GM12878 (cell line): Measurements from ENCODE around the gene PARP15. TPM values are rescaled to one million over a fixed set of nuclear protein-coding genes. Genes with fewer than 3 reads are reported as not detected.
A peak's percentile ranks its signal among the peaks of the same experiment; 100 is the strongest.

ENCODE experiments used
- ATAC-seq: fragments of 200-7000 bp; cut with Tn5 transposase; 3 replicates; pipeline ENCODE4 v1.9.1; 2020; ENCODE audit warnings: mild to moderate bottlenecking, moderate library complexity
- Bru-seq: library from RNA; stranded (reverse); fragments of 400-500 nt; gene quantifications from one replicate; lab custom pipeline; 2021; lab: Mats Ljungman, UMichigan
- BruChase-seq, 2 experiments: library from RNA; stranded (reverse); fragments of 400-500 nt; gene quantifications; one replicate each; lab custom pipeline; 2021; lab: Mats Ljungman, UMichigan
- BruUV-seq: library from RNA; stranded (reverse); fragments of 400-500 nt; replicated peaks from 2 replicates; lab custom pipeline; 2021; lab: Mats Ljungman, UMichigan
- CTCF ChIA-PET: fragments of 300-600 bp; sonication (Branson Sonifier 250); formaldehyde crosslinking; extraction: SDS; loops from one replicate; lab custom pipeline; 2021; ENCODE audit warnings: inconsistent platforms; lab: Yijun Ruan, JAX
- POLR2A ChIA-PET: fragments of 350-600 bp; formaldehyde crosslinking; extraction: SDS; loops from one replicate; lab custom pipeline; 2021; ENCODE audit warnings: inconsistent platforms; lab: Charles Lee
- RAD21 ChIA-PET: fragments of 300-600 bp; sonication (Branson Sonifier 250); formaldehyde crosslinking; loops from one replicate; lab custom pipeline; 2023; ENCODE audit warnings: antibody characterized with exemption; ENCODE audit not compliant: unreplicated experiment; lab: Charles Lee
- SMC1A ChIA-PET: fragments of 300-600 bp; sonication (Branson Sonifier 250); formaldehyde crosslinking; loops from one replicate; lab custom pipeline; 2023; ENCODE audit not compliant: unreplicated experiment, uncharacterized antibody; lab: Charles Lee
- DNase-seq: peaks from one replicate; pipeline ENCODE4 v3.0.0-alpha.2; 2011; ENCODE audit warnings: low read depth, low spot score
- FAIRE-seq: peaks from 3 replicates; lab custom pipeline; 2011; peaks lifted over from hg19 to GRCh38; lab: Jason Lieb, UNC
- H2AFZ ChIP-seq: 2 replicates; pipeline ENCODE4 v1.6.0; 2011; ENCODE audit warnings: low read depth, low read length, control low read depth; ENCODE audit not compliant: control insufficient read depth
- H3K27ac ChIP-seq: 2 replicates; pipeline ENCODE4 v1.5.1; 2011; ENCODE audit warnings: control low read depth; ENCODE audit not compliant: control insufficient read depth, insufficient read depth
- H3K27me3 ChIP-seq, 2 experiments: replicated peaks in 1 of 2; 2 replicates each; pipeline versions ENCODE4 v1.6.0 to v1.6.1; 2011; ENCODE audit warnings: low read length in 1 of 2; ENCODE audit not compliant: control insufficient read depth in 2 of 2, insufficient read depth in 2 of 2
- H3K36me3 ChIP-seq, 2 experiments: 2 replicates each; pipeline ENCODE4 v1.5.1; 2011; ENCODE audit warnings: low read length in 1 of 2; ENCODE audit not compliant: control insufficient read depth in 2 of 2, insufficient read depth in 2 of 2
- H3K4me1 ChIP-seq: 2 replicates; pipeline ENCODE4 v1.6.1; 2011; ENCODE audit warnings: mild to moderate bottlenecking, low read length, moderate library complexity, mixed read lengths; ENCODE audit not compliant: control insufficient read depth, insufficient read depth
- H3K4me2 ChIP-seq: 2 replicates; pipeline ENCODE4 v1.6.0; 2011; ENCODE audit warnings: control low read depth; ENCODE audit not compliant: control insufficient read depth, insufficient read depth
- H3K4me3 ChIP-seq: fragments of 200-600 bp; sonication (generic); 2 replicates; pipeline ENCODE4 v1.5.1; 2016
- H3K79me2 ChIP-seq: 2 replicates; pipeline ENCODE4 v1.6.0; 2011; ENCODE audit warnings: low read length; ENCODE audit not compliant: control insufficient read depth, insufficient read depth
- H3K9ac ChIP-seq: 2 replicates; pipeline ENCODE4 v1.8.0; 2011; ENCODE audit warnings: low read length, control low read depth, mixed read lengths; ENCODE audit not compliant: control insufficient read depth, insufficient read depth
- H3K9me3 ChIP-seq: replicated peaks from 3 replicates; pipeline ENCODE4 v1.5.1; 2011; ENCODE audit warnings: mild to moderate bottlenecking, low read length; ENCODE audit not compliant: control insufficient read depth, insufficient read depth
- H4K20me1 ChIP-seq: 2 replicates; pipeline ENCODE4 v1.6.0; 2011; ENCODE audit not compliant: control insufficient read depth, insufficient read depth
- CBFB ChIP-seq: IDR thresholded peaks from 2 replicates; pipeline ENCODE4 v1.6.1; 2016; ENCODE audit warnings: antibody characterized with exemption, low read depth
- DPF2 ChIP-seq: fragments of 450-650 bp; IDR thresholded peaks from 2 replicates; pipeline ENCODE4 v1.6.1; 2017; ENCODE audit warnings: mild to moderate bottlenecking
- FOXM1 ChIP-seq: IDR thresholded peaks from 2 replicates; pipeline ENCODE4 v1.6.1; 2012; ENCODE audit warnings: low read depth, mild to moderate bottlenecking, inconsistent platforms, low read length, moderate library complexity
- JUNB ChIP-seq: IDR thresholded peaks from 2 replicates; pipeline ENCODE4 v1.6.1; 2016; ENCODE audit warnings: antibody characterized with exemption, mild to moderate bottlenecking
- KAT2A ChIP-seq: conservative IDR thresholded peaks from 2 replicates; pipeline ENCODE4 v1.6.1; 2011; ENCODE audit warnings: low read depth, low read length; ENCODE audit not compliant: control insufficient read depth
- KDM1A ChIP-seq: fragments of 200-600 bp; sonication (generic); IDR thresholded peaks from 2 replicates; pipeline ENCODE4 v1.6.1; 2016; ENCODE audit warnings: borderline replicate concordance
- POLR2A ChIP-seq: IDR thresholded peaks from 2 replicates; pipeline ENCODE4 v1.6.1; 2011; ENCODE audit warnings: low read depth, mild to moderate bottlenecking, low read length
- SUPT20H ChIP-seq: IDR thresholded peaks from 2 replicates; pipeline ENCODE4 v1.6.1; 2011; ENCODE audit warnings: low read depth, mild to moderate bottlenecking, low read length, moderate library complexity, borderline replicate concordance; ENCODE audit not compliant: control insufficient read depth
- TCF3 ChIP-seq: IDR thresholded peaks from 2 replicates; pipeline ENCODE4 v1.6.1; 2012; ENCODE audit warnings: low read depth, mild to moderate bottlenecking, low read length, borderline replicate concordance; ENCODE audit not compliant: insufficient read depth
- YY1 ChIP-seq: IDR thresholded peaks from 2 replicates; pipeline ENCODE4 v1.6.1; 2011; ENCODE audit warnings: low read depth, mild to moderate bottlenecking, low read length
- ZNF274 ChIP-seq: IDR thresholded peaks from one replicate; pipeline ENCODE4 v1.8.0; 2011; ENCODE audit not compliant: insufficient read length, insufficient read depth
- ZNF384 ChIP-seq: IDR thresholded peaks from 2 replicates; pipeline ENCODE4 v1.6.1; 2012; ENCODE audit warnings: low read depth, mild to moderate bottlenecking, low read length, improper control_type of control experiment, borderline replicate concordance
- ZZZ3 ChIP-seq: IDR thresholded peaks from 2 replicates; pipeline ENCODE4 v1.6.1; 2011; ENCODE audit warnings: low read depth; ENCODE audit not compliant: control insufficient read depth, insufficient read length
- WGBS: methylation state at CpG from one replicate; pipeline ENCODE4 v1.1.6; 2016; ENCODE audit warnings: low lambda C conversion rate; ENCODE audit not compliant: insufficient replicate concordance, insufficient coverage; ENCODE audit errors: missing lambda C conversion rate; 5-methylcytosine and 5-hydroxymethylcytosine counted together
- in situ Hi-C: fragments of 300-500 bp; cut with MboI; formaldehyde crosslinking; loops from 9 replicates; pipeline ENCODE4 v1.14.3; 2018; ENCODE audit warnings: mixed read lengths
- intact Hi-C: fragments of 100-400 bp; cut with micrococcal nuclease; formaldehyde crosslinking; loops from one replicate; pipeline ENCODE4 v1.14.2; 2022; ENCODE audit not compliant: unreplicated experiment
- long read RNA-seq, 2 experiments: library from polyadenylated mRNA; unstranded; transcript quantifications; one replicate each; pipeline ENCODE4 v2.0.0, GENCODE V29; 2019 to 2020
- polyA minus RNA-seq, 3 experiments: library from RNA; depleted of rRNA, polyadenylated mRNA; stranded (reverse); fragments of >200 nt; gene quantifications; 2 replicates each; pipeline ENCODE4 v1.2.3, GENCODE V29; 2011
- polyA plus RNA-seq, 11 experiments: library from polyadenylated mRNA; depleted of rRNA in 4 of 11; unstranded in 6 of 11; stranded (reverse) in 5 of 11; fragments of >200 nt; fragmentation: Nextera tagmentation in 4 of 11; fragmentation: Illumina TruSeq in 1 of 11; extraction: Ambion mirVana in 4 of 11; extraction: Trizol in 1 of 11; gene quantifications; 1 replicate in 1 of 11; 2 replicates in 10 of 11; pipeline versions ENCODE4 v1.2.1 to v1.2.3, GENCODE V29; 2011 to 2016; ENCODE audit warnings: inconsistent platforms in 2 of 11, missing spikeins in 2 of 11, low read depth in 1 of 11
- total RNA-seq, 4 experiments: library from RNA; depleted of rRNA in 3 of 4; stranded (reverse); fragments of >200 nt in 3 of 4; fragmentation: Illumina TruSeq in 1 of 4; extraction: Trizol in 1 of 4; gene quantifications; 2 replicates each; pipeline versions ENCODE4 v1.2.1 to v1.2.3, GENCODE V29; 2013 to 2021
- TF ChIP-seq, protein P1 (sequence below): fragments of 450-650 bp; IDR thresholded peaks from 2 replicates; pipeline ENCODE4 v1.6.1; 2017; ENCODE audit warnings: mild to moderate bottlenecking, moderate library complexity

Gene PARP15
- total RNA-seq (2013; cell fraction: nucleolus; rRNA removed), result 378 and 381 TPM in 2 replicates
- 38.9 and 45.0 TPM in 2 replicates for total RNA-seq (2014; rRNA removed)
- total RNA-seq (2014; rRNA removed; fragmentation: Illumina TruSeq; extraction: Trizol), result 37.2 and 41.8 TPM in 2 replicates
- total RNA-seq (2021), result 33.2 and 35.3 TPM in 2 replicates
- polyA plus RNA-seq (2011; ENCODE audit: low read depth), result 20.1 TPM
- 234 and 299 TPM in 2 replicates for polyA plus RNA-seq (2011; rRNA removed)
- polyA plus RNA-seq (2011; cell fraction: cytosol; rRNA removed), result 89.6 and 95.6 TPM in 2 replicates
- polyA plus RNA-seq (2011; cell fraction: nucleus; rRNA removed), result 391 and 471 TPM in 2 replicates
- 23.6 and 25.3 TPM in 2 replicates for polyA plus RNA-seq (2012)
- polyA plus RNA-seq (2014; fragmentation: Illumina TruSeq; extraction: Trizol), result 68.7 and 104 TPM in 2 replicates
- 1 to 10 TPM; 9.0 to 9.7 TPM for polyA plus RNA-seq (2014; fragmentation: Nextera tagmentation; extraction: Ambion mirVana)
- 67.1 and 74.7 TPM in 2 replicates for polyA plus RNA-seq (2014; rRNA removed)
- polyA plus RNA-seq (2016; fragmentation: Nextera tagmentation; extraction: Ambion mirVana), result 10 to 100 TPM; 17.7 to 21.1 TPM
- polyA minus RNA-seq (2011; rRNA and poly(A)+ RNA removed), result 59.2 and 75.6 TPM in 2 replicates
- 23.7 and 27.7 TPM in 2 replicates for polyA minus RNA-seq (2011; cell fraction: cytosol; rRNA and poly(A)+ RNA removed)
- 73.7 and 76.1 TPM in 2 replicates for polyA minus RNA-seq (2011; cell fraction: nucleus; rRNA and poly(A)+ RNA removed)
- Bru-seq, nascent RNA, result percentile 97 among the genes with signal in this experiment
- percentile 98 among the genes with signal in this experiment for BruChase-seq, experiment 1, labeled RNA remaining after a 6-hour chase
- BruChase-seq, experiment 2, labeled RNA remaining after a 2-hour chase, result percentile 98 among the genes with signal in this experiment
- long read RNA-seq, experiment 1, partial matches to known transcripts, result 2 of 9 reads
- long read RNA-seq, experiment 1, other reads (novel, unspliced or antisense), result 6 of 9 reads
- long read RNA-seq, experiment 2, full-length matches to known transcripts, result 11 of 121 reads
- long read RNA-seq, experiment 2, partial matches to known transcripts, result 26 of 121 reads
- long read RNA-seq, experiment 2, other reads (novel, unspliced or antisense), result 84 of 121 reads

DNA sequence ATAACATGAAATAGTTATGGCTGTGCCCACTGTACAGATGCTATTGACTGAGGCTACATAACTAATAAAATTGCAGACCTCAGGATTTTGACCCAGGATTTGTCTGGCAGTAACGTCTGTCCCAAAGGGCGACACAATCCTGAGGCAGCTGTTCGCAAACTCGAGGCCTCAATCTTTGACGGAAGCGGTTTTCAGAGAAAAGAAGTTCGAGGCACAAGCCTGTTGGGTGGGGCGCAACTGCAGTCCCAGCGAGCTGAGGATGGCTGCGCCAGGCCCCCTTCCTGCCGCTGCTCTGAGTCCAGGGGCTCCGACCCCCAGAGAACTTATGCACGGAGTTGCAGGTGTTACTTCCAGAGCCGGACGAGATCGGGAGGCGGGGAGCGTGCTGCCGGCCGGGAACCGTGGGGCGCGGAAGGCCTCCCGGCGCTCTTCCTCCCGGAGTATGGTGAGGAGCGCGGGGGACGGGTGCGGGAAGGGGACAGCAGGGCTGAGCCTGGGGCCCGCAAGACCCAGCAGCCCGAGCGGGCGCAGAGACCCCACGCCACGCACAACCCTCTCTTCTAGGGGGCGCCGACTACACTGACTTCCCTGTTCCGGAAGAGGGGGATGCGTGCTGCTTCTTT, at the start of gene PARP15:
Gene PARP15, plus strand, starts transcription at position 242 of the 623 bp plus-strand sequence. Its CDS starts 18 bp downstream, at position 260.
- Histone ChIP-seq H3K4me2 (peak within 1 kb of the TSS; percentile 93), H3K4me3 (peak within 1 kb of the TSS; percentile 54), H2AFZ (peak within 1 kb of the TSS; percentile 85), H3K9ac (peak within 1 kb of the TSS; percentile 90), H3K27ac (peak within 1 kb of the TSS; percentile 95), H3K79me2 (peaks cover 40% of the 10 kb centered on the region), H3K36me3 (0 out of 4 replicates have a peak, but pooled peaks cover 0 to 1% of the 10 kb centered on the region in 2 experiments), H3K9me3 (peaks cover 8% of the 10 kb centered on the region), H3K4me1 (peaks cover 29% of the 10 kb centered on the region), H3K27me3 (no peaks in the 10 kb centered on the region), H4K20me1 (no peaks in the 10 kb centered on the region)
- ATAC-seq (peak; percentile 32), DNase-seq (no peak), FAIRE-seq (no peak)
- ChIA-PET SMC1A (interaction anchor here (1.2 to 7.6 kb wide), 10 partner anchors 11 to 102 kb away, joined by 3 to 183 read pairs (median 39); partner anchors contain the start of genes DTX3L, PARP14 and PARP9), POLR2A (interaction anchor here (2.5 to 6.3 kb wide), 4 partner anchors 10 to 101 kb away, joined by 15 to 79 read pairs (median 26); partner anchors contain the start of genes DTX3L and PARP9), CTCF (interaction anchor here (1.4 to 6.9 kb wide), 4 partner anchors 14 to 102 kb away, joined by 3 to 79 read pairs (median 53); partner anchors contain the start of genes DTX3L, PARP14 and PARP9), RAD21 (interaction anchor here (0.8 to 7.6 kb wide), 10 partner anchors 14 to 103 kb away, joined by 3 to 149 read pairs (median 12); partner anchors contain the start of genes DTX3L, PARP14 and PARP9)
- intact Hi-C loops, result no loop called here
- in situ Hi-C loops, result no loop called here
- under 1% methylated on average over 39 of the region's 40 CpGs for WGBS
- no TSS peak for BruUV-seq
- TF ChIP-seq YY1 (0 out of 2 replicates have a peak, but pooled peaks have one; percentile 49), SUPT20H (no peak), ZZZ3 (no peak), TCF3 (peak; percentile 19; the same call in 1 of the 2 replicates), KAT2A (no peak), DPF2 (peak; percentile 64), CBFB (0 out of 2 replicates have a peak, but pooled peaks have one; percentile 41), ZNF384 (peak; percentile 37; the same call in 1 of the 2 replicates), POLR2A (peak; percentile 81), FOXM1 (no peak), JUNB (no peak), ZNF274 (no peak), KDM1A (no peak)
- TF ChIP-seq, protein P1, sequence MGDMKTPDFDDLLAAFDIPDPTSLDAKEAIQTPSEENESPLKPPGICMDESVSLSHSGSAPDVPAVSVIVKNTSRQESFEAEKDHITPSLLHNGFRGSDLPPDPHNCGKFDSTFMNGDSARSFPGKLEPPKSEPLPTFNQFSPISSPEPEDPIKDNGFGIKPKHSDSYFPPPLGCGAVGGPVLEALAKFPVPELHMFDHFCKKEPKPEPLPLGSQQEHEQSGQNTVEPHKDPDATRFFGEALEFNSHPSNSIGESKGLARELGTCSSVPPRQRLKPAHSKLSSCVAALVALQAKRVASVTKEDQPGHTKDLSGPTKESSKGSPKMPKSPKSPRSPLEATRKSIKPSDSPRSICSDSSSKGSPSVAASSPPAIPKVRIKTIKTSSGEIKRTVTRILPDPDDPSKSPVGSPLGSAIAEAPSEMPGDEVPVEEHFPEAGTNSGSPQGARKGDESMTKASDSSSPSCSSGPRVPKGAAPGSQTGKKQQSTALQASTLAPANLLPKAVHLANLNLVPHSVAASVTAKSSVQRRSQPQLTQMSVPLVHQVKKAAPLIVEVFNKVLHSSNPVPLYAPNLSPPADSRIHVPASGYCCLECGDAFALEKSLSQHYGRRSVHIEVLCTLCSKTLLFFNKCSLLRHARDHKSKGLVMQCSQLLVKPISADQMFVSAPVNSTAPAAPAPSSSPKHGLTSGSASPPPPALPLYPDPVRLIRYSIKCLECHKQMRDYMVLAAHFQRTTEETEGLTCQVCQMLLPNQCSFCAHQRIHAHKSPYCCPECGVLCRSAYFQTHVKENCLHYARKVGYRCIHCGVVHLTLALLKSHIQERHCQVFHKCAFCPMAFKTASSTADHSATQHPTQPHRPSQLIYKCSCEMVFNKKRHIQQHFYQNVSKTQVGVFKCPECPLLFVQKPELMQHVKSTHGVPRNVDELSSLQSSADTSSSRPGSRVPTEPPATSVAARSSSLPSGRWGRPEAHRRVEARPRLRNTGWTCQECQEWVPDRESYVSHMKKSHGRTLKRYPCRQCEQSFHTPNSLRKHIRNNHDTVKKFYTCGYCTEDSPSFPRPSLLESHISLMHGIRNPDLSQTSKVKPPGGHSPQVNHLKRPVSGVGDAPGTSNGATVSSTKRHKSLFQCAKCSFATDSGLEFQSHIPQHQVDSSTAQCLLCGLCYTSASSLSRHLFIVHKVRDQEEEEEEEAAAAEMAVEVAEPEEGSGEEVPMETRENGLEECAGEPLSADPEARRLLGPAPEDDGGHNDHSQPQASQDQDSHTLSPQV, result 0 out of 2 replicates have a peak, but pooled peaks have one; percentile 56
